HCT116 (cell line): ENCODE results near the gene FNDC8. TPM values are rescaled to one million over a fixed set of nuclear protein-coding genes. Genes with fewer than 3 reads are reported as not detected.

Experiments
- ATAC-seq: fragments of 200-7000 bp; cut with Tn5 transposase; 2 replicates; pipeline ENCODE4 v1.9.1; 2020; ENCODE audit warnings: mild to moderate bottlenecking, moderate library complexity
- BruUV-seq: library from RNA; stranded (reverse); fragments of 400-500 nt; replicated peaks from 2 replicates; lab custom pipeline; 2021; lab: Mats Ljungman, UMichigan
- CTCF ChIA-PET: fragments of 300-600 bp; sonication (Branson Sonifier 250); formaldehyde crosslinking; loops from one replicate; lab custom pipeline; 2021; ENCODE audit warnings: antibody characterized with exemption; lab: Charles Lee
- POLR2A ChIA-PET: fragments of 300-600, 350-600 bp; sonication (Branson Sonifier 250); formaldehyde crosslinking; loops from one replicate; lab custom pipeline; 2021; ENCODE audit warnings: antibody characterized with exemption; lab: Charles Lee
- RAD21 ChIA-PET, 2 experiments: fragments of 300-600 bp; sonication (Branson Sonifier 250); formaldehyde crosslinking; loops; one replicate each; lab custom pipeline; 2023; ENCODE audit warnings: low total read pairs in 2 of 2; ENCODE audit not compliant: uncharacterized antibody in 2 of 2, unreplicated experiment in 2 of 2, low non-redundant PET in 1 of 2; lab: Charles Lee
- DNase-seq: peaks from one replicate; pipeline ENCODE4 v3.0.0-alpha.2; 2010; ENCODE audit warnings: low read depth, low spot score
- H2AFZ ChIP-seq: fragments of 200-600 bp; shearing (Covaris generic), sonication (generic); 2 replicates; pipeline ENCODE4 v1.6.1; 2017; ENCODE audit warnings: low read depth, mixed run types, mixed read lengths, antibody characterized with exemption, low read length; ENCODE audit not compliant: poor library complexity, severe bottlenecking
- H3K27ac ChIP-seq: 2 replicates; pipeline ENCODE4 v1.5.1; 2012; ENCODE audit warnings: low read depth, low read length
- H3K27me3 ChIP-seq: fragments of 200-600 bp; sonication (generic); 2 replicates; pipeline ENCODE4 v1.6.1; 2016; ENCODE audit warnings: mixed run types, low read length, mixed read lengths; ENCODE audit not compliant: insufficient read depth
- H3K36me3 ChIP-seq, 2 experiments: fragments of 200-500 bp in 1 of 2; fragments of 200-600 bp in 1 of 2; sonication (Bioruptor generic) in 1 of 2; sonication (generic) in 1 of 2; 2 replicates each; pipeline versions ENCODE4 v1.5.1 to v1.6.1; 2014 to 2016; ENCODE audit warnings: low read length in 2 of 2, inconsistent platforms in 1 of 2, mixed read lengths in 1 of 2, mixed run types in 1 of 2; ENCODE audit not compliant: insufficient read depth in 2 of 2, control insufficient read depth in 1 of 2
- H3K4me1 ChIP-seq, 2 experiments: fragments of 200-600 bp in 1 of 2; sonication (generic) in 1 of 2; 2 replicates each; pipeline versions ENCODE4 v1.5.1 to v1.6.1; 2012 to 2017; ENCODE audit warnings: low read length in 2 of 2, inconsistent platforms in 1 of 2, mild to moderate bottlenecking in 1 of 2, mixed read lengths in 1 of 2, mixed run types in 1 of 2, moderate library complexity in 1 of 2; ENCODE audit not compliant: insufficient read depth in 2 of 2, control insufficient read depth in 1 of 2
- H3K4me2 ChIP-seq: fragments of 200-600 bp; sonication (generic); 2 replicates; pipeline ENCODE4 v1.6.1; 2017; ENCODE audit warnings: mixed run types, low read length, mixed read lengths
- H3K4me3 ChIP-seq, 2 experiments: fragments of 200-600 bp in 1 of 2; sonication (generic) in 1 of 2; replicated peaks in 1 of 2; 2 replicates each; pipeline ENCODE4 v1.5.1; 2011 to 2016; ENCODE audit warnings: low read length in 2 of 2, control low read depth in 1 of 2, low read depth in 1 of 2, mild to moderate bottlenecking in 1 of 2, mixed read lengths in 1 of 2, mixed run types in 1 of 2
- H3K79me2 ChIP-seq: fragments of 200-600 bp; sonication (generic); 2 replicates; pipeline ENCODE4 v1.6.1; 2017; ENCODE audit warnings: mild to moderate bottlenecking, mixed run types, low read length, moderate library complexity, mixed read lengths; ENCODE audit not compliant: insufficient read depth
- H3K9ac ChIP-seq: fragments of 200-600 bp; sonication (generic); 2 replicates; pipeline ENCODE4 v1.6.1; 2016; ENCODE audit warnings: low read length, mixed read lengths
- H3K9me2 ChIP-seq: fragments of 200-600 bp; sonication (generic), shearing (Covaris generic); 2 replicates; pipeline ENCODE4 v1.6.1; 2017; ENCODE audit warnings: mixed run types, mild to moderate bottlenecking, moderate library complexity; ENCODE audit not compliant: insufficient read depth
- H3K9me3 ChIP-seq, 2 experiments: fragments of 200-500 bp in 1 of 2; fragments of 200-600 bp in 1 of 2; sonication (Bioruptor generic) in 1 of 2; sonication (generic) in 1 of 2; 2 replicates each; pipeline ENCODE4 v1.6.1; 2014 to 2017; ENCODE audit warnings: low read length in 2 of 2, mixed read lengths in 2 of 2, inconsistent platforms in 1 of 2, low read depth in 1 of 2, mild to moderate bottlenecking in 1 of 2, mixed run types in 1 of 2, moderate library complexity in 1 of 2; ENCODE audit not compliant: control insufficient read depth in 1 of 2, insufficient read depth in 1 of 2
- H4K20me1 ChIP-seq: fragments of 200-600 bp; sonication (generic), shearing (Covaris generic); 2 replicates; pipeline ENCODE4 v1.6.1; 2017; ENCODE audit warnings: mixed run types, mild to moderate bottlenecking, moderate library complexity; ENCODE audit not compliant: insufficient read depth
- ELF1 ChIP-seq: IDR thresholded peaks from 2 replicates; pipeline ENCODE4 v1.6.1; 2012; ENCODE audit warnings: low read depth, borderline replicate concordance
- EZH2phosphoT487 ChIP-seq: fragments of 200-600 bp; IDR thresholded peaks from 2 replicates; pipeline ENCODE4 v1.6.1; 2018; ENCODE audit warnings: antibody characterized with exemption, borderline replicate concordance
- FOSL1 ChIP-seq: IDR thresholded peaks from 2 replicates; pipeline ENCODE4 v1.6.1; 2012; ENCODE audit warnings: low read depth
- JUND ChIP-seq: IDR thresholded peaks from 2 replicates; pipeline ENCODE4 v1.6.1; 2012
- POLR2AphosphoS5 ChIP-seq: IDR thresholded peaks from 2 replicates; pipeline ENCODE4 v1.6.1; 2011; ENCODE audit warnings: mild to moderate bottlenecking, low read depth, low read length, moderate library complexity
- SIN3A ChIP-seq: IDR thresholded peaks from 2 replicates; pipeline ENCODE4 v1.6.1; 2012; ENCODE audit warnings: low read depth
- SP1 ChIP-seq: IDR thresholded peaks from 2 replicates; pipeline ENCODE4 v1.6.1; 2012; ENCODE audit warnings: low read depth
- YY1 ChIP-seq: IDR thresholded peaks from 2 replicates; pipeline ENCODE4 v1.6.1; 2011; ENCODE audit warnings: low read length, low read depth, moderate library complexity, mild to moderate bottlenecking; ENCODE audit not compliant: insufficient replicate concordance; ENCODE audit errors: extremely low read depth
- ZFX ChIP-seq: fragments of 450-650 bp; IDR thresholded peaks from 2 replicates; pipeline ENCODE4 v1.6.1; 2017
- ZNF274 ChIP-seq: fragments of 200-500 bp; sonication (Bioruptor generic); IDR thresholded peaks from 2 replicates; pipeline ENCODE4 v1.6.1; 2014; ENCODE audit warnings: mild to moderate bottlenecking, low read depth, low read length, inconsistent platforms
- intact Hi-C: fragments of 100-400 bp; cut with micrococcal nuclease; formaldehyde crosslinking; loops from 2 replicates; pipeline ENCODE4 v1.10.0; 2022
- total RNA-seq: library from RNA; stranded (reverse); gene quantifications from one replicate; pipeline ENCODE4 v1.2.1, GENCODE V29; 2021; ENCODE audit not compliant: unreplicated experiment
- TF ChIP-seq, protein P1 (sequence below), 3 experiments: fragments of 200-600 bp in 1 of 3; sonication (generic) in 1 of 3; IDR thresholded peaks in 2 of 3; conservative IDR thresholded peaks in 1 of 3; 2 replicates each; pipeline ENCODE4 v1.5.1; 2012 to 2017; ENCODE audit warnings: low read depth in 2 of 3, low read length in 2 of 3, antibody characterized with exemption in 1 of 3, borderline replicate concordance in 1 of 3, control low read depth in 1 of 3, mild to moderate bottlenecking in 1 of 3, mixed read lengths in 1 of 3, mixed run types in 1 of 3, moderate library complexity in 1 of 3; ENCODE audit not compliant: insufficient read depth in 1 of 3
- TF ChIP-seq, protein P2 (sequence below): IDR thresholded peaks from 2 replicates; pipeline ENCODE4 v1.6.1; 2012; ENCODE audit warnings: low read depth

The FNDC8 gene
- total RNA-seq, 1 experiment from 2014 or later: not detected

DNA sequence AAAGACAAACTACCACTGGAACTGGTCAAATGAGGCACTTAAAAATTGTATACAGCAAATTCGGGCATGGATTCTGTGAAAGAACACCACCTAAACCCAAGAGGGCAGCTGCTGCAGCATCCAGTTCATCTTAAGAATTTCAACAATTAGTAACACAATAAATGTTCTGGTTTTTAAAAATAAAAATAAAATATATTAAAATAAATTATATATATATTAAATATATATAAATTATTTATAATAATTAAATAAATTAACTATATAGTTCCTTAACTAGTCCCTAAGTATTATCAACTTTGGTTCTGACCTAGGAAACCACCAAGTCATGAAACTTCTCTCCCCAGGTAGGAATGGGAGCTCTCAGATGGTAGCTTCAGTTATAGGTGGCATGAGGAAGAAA is 44.5 kb upstream of the FNDC8 start:
- Histone ChIP-seq H3K27me3 (no peaks in the 10 kb centered on the region), H3K36me3 (0 out of 4 replicates have a peak, but pooled peaks cover 0 to under 1% of the 10 kb centered on the region in 2 experiments), H3K79me2 (peaks cover 83% of the 10 kb centered on the region), H3K4me1 (peaks cover 29 to 33% of the 10 kb centered on the region in 2 experiments), H4K20me1 (no peaks in the 10 kb centered on the region), H3K9me3 (no peaks in the 10 kb centered on the region), H3K4me2 (no peak overlapping the region), H2AFZ (no peak overlapping the region), H3K9ac (no peak overlapping the region), H3K27ac (no peak overlapping the region), H3K4me3 (no peak overlapping the region), H3K9me2 (no peaks in the 10 kb centered on the region; the same call in 1 of the 2 replicates)
- ChIA-PET CTCF (interaction anchor here (2.2 kb wide), 1 partner anchor 13 kb away, joined by 5 read pairs; no protein-coding TSS in a partner anchor), RAD21 (interaction anchor here in 1 of 2 experiments (0.6 kb wide), 1 partner anchor 36 kb away, joined by 3 read pairs; no protein-coding TSS in a partner anchor), POLR2A (no interaction called here)
- no peak for ATAC-seq
- intact Hi-C loops: no loop called here
- DNase-seq: no peak
- TF ChIP-seq ELF1 (no peak), JUND (no peak), ZNF274 (no peak), POLR2AphosphoS5 (no peak), YY1 (no peak), ZFX (no peak), EZH2phosphoT487 (no peak), FOSL1 (no peak), SIN3A (no peak), SP1 (no peak)
- TF ChIP-seq, protein P1, sequence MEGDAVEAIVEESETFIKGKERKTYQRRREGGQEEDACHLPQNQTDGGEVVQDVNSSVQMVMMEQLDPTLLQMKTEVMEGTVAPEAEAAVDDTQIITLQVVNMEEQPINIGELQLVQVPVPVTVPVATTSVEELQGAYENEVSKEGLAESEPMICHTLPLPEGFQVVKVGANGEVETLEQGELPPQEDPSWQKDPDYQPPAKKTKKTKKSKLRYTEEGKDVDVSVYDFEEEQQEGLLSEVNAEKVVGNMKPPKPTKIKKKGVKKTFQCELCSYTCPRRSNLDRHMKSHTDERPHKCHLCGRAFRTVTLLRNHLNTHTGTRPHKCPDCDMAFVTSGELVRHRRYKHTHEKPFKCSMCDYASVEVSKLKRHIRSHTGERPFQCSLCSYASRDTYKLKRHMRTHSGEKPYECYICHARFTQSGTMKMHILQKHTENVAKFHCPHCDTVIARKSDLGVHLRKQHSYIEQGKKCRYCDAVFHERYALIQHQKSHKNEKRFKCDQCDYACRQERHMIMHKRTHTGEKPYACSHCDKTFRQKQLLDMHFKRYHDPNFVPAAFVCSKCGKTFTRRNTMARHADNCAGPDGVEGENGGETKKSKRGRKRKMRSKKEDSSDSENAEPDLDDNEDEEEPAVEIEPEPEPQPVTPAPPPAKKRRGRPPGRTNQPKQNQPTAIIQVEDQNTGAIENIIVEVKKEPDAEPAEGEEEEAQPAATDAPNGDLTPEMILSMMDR (IDR thresholded peaks at IDR 0.05 in 2 of 3, conservative IDR thresholded peaks at IDR 0.05 in 1 of 3; ENCODE audit: borderline replicate concordance in 1 of 3, insufficient read depth in 1 of 3, low read depth in 2 of 3, low read length in 2 of 3): no peak
- TF ChIP-seq, protein P2, sequence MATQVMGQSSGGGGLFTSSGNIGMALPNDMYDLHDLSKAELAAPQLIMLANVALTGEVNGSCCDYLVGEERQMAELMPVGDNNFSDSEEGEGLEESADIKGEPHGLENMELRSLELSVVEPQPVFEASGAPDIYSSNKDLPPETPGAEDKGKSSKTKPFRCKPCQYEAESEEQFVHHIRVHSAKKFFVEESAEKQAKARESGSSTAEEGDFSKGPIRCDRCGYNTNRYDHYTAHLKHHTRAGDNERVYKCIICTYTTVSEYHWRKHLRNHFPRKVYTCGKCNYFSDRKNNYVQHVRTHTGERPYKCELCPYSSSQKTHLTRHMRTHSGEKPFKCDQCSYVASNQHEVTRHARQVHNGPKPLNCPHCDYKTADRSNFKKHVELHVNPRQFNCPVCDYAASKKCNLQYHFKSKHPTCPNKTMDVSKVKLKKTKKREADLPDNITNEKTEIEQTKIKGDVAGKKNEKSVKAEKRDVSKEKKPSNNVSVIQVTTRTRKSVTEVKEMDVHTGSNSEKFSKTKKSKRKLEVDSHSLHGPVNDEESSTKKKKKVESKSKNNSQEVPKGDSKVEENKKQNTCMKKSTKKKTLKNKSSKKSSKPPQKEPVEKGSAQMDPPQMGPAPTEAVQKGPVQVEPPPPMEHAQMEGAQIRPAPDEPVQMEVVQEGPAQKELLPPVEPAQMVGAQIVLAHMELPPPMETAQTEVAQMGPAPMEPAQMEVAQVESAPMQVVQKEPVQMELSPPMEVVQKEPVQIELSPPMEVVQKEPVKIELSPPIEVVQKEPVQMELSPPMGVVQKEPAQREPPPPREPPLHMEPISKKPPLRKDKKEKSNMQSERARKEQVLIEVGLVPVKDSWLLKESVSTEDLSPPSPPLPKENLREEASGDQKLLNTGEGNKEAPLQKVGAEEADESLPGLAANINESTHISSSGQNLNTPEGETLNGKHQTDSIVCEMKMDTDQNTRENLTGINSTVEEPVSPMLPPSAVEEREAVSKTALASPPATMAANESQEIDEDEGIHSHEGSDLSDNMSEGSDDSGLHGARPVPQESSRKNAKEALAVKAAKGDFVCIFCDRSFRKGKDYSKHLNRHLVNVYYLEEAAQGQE: no peak
- BruUV-seq: no TSS peak
